SK-N-SH (cell line): ENCODE measurements around the gene BRINP2. TPM values are rescaled to one million over a fixed set of nuclear protein-coding genes. Genes with fewer than 3 reads are reported as not detected.

Source experiments
- CTCF ChIA-PET: fragments of 300-600, 350-600 bp; formaldehyde crosslinking; extraction: SDS; loops from one replicate; lab custom pipeline; 2021; lab: Yijun Ruan, JAX
- POLR2A ChIA-PET: fragments of 350-600 bp; sonication (Branson Sonifier 250); formaldehyde crosslinking; extraction: SDS; loops from one replicate; lab custom pipeline; 2020; ENCODE audit warnings: antibody characterized with exemption, inconsistent platforms; lab: Yijun Ruan, JAX
- DNase-seq: peaks from one replicate; pipeline ENCODE4 v3.0.0; 2012
- H2AFZ ChIP-seq: fragments of 200-600 bp; sonication (generic); 2 replicates; pipeline ENCODE4 v1.8.1; 2016; ENCODE audit warnings: antibody characterized with exemption, mild to moderate bottlenecking, low read depth
- H3F3A ChIP-seq: fragments of 200-600 bp; sonication (generic); replicated peaks from 2 replicates; pipeline ENCODE3; 2016; ENCODE audit warnings: antibody characterized with exemption, mild to moderate bottlenecking; ENCODE audit not compliant: insufficient read depth
- H3K27ac ChIP-seq, 2 experiments: fragments of 200-500 bp in 1 of 2; fragments of 200-600 bp in 1 of 2; sonication (Bioruptor generic) in 1 of 2; sonication (generic), shearing (Covaris generic) in 1 of 2; 2 replicates each; pipeline versions ENCODE4 v1.5.1 to v1.6.1; 2014 to 2016; ENCODE audit warnings: low read depth in 2 of 2, inconsistent platforms in 1 of 2, low read length in 1 of 2, mild to moderate bottlenecking in 1 of 2, mixed read lengths in 1 of 2
- H3K27me3 ChIP-seq: fragments of 200-600 bp; sonication (generic), shearing (Covaris generic); 2 replicates; pipeline ENCODE4 v1.6.1; 2016; ENCODE audit warnings: mixed run types; ENCODE audit not compliant: insufficient read depth
- H3K36me3 ChIP-seq, 2 experiments: fragments of 200-500 bp in 1 of 2; fragments of 200-600 bp in 1 of 2; sonication (Bioruptor generic) in 1 of 2; sonication (generic) in 1 of 2; replicated peaks in 1 of 2; 2 replicates each; pipeline versions ENCODE3 to v1.5.1; 2014 to 2016; ENCODE audit warnings: low read length in 1 of 2, mild to moderate bottlenecking in 1 of 2; ENCODE audit not compliant: insufficient read depth in 2 of 2, control insufficient read depth in 1 of 2
- H3K4me1 ChIP-seq, 2 experiments: fragments of 200-500 bp in 1 of 2; fragments of 200-600 bp in 1 of 2; sonication (Bioruptor generic) in 1 of 2; sonication (generic), shearing (Covaris generic) in 1 of 2; 2 replicates each; pipeline versions ENCODE4 v1.5.1 to v1.6.1; 2014 to 2016; ENCODE audit warnings: low read depth in 1 of 2, low read length in 1 of 2, mixed run types in 1 of 2; ENCODE audit not compliant: insufficient read depth in 2 of 2, control insufficient read depth in 1 of 2
- H3K4me2 ChIP-seq: fragments of 200-600 bp; sonication (generic), shearing (Covaris generic); 2 replicates; pipeline ENCODE4 v1.6.1; 2017; ENCODE audit warnings: mixed run types
- H3K4me3 ChIP-seq, 2 experiments: fragments of 200-500 bp in 1 of 2; fragments of 200-600 bp in 1 of 2; sonication (Bioruptor generic) in 1 of 2; sonication (generic), shearing (Covaris generic) in 1 of 2; 2 replicates each; pipeline versions ENCODE4 v1.5.1 to v1.8.1; 2014 to 2016; ENCODE audit warnings: low read depth in 2 of 2, inconsistent platforms in 1 of 2, low read length in 1 of 2, mild to moderate bottlenecking in 1 of 2, mixed read lengths in 1 of 2, moderate library complexity in 1 of 2
- H3K79me2 ChIP-seq: fragments of 200-600 bp; sonication (generic); 2 replicates; pipeline ENCODE4 v1.8.1; 2017; ENCODE audit warnings: mild to moderate bottlenecking; ENCODE audit not compliant: insufficient read depth
- H3K9ac ChIP-seq: fragments of 200-600 bp; sonication (generic); 2 replicates; pipeline ENCODE4 v1.6.1; 2017; ENCODE audit warnings: mixed run types
- H3K9me2 ChIP-seq: fragments of 200-600 bp; sonication (generic); 2 replicates; pipeline ENCODE4 v1.6.1; 2017; ENCODE audit warnings: mixed run types
- H3K9me3 ChIP-seq: fragments of 200-600 bp; sonication (generic); 2 replicates; pipeline ENCODE4 v1.6.1; 2017; ENCODE audit warnings: mixed run types, mild to moderate bottlenecking, moderate library complexity
- H4K20me1 ChIP-seq: fragments of 200-600 bp; sonication (generic); 2 replicates; pipeline ENCODE4 v1.6.1; 2017; ENCODE audit warnings: mild to moderate bottlenecking, mixed run types; ENCODE audit not compliant: insufficient read depth
- EZH2phosphoT487 ChIP-seq: fragments of 200-600 bp; sonication (generic); IDR thresholded peaks from 2 replicates; pipeline ENCODE4 v1.6.1; 2017; ENCODE audit warnings: low read depth, mixed run types, mild to moderate bottlenecking, antibody characterized with exemption, moderate library complexity, borderline replicate concordance
- FOXM1 ChIP-seq: IDR thresholded peaks from 2 replicates; pipeline ENCODE4 v1.4.0; 2012; ENCODE audit warnings: low read depth, mild to moderate bottlenecking
- GATA2 ChIP-seq: sonication (generic); formaldehyde crosslinking; IDR thresholded peaks from 2 replicates; pipeline ENCODE4 v1.5.0; 2020; ENCODE audit warnings: mild to moderate bottlenecking, missing genetic modification reagents
- JUND ChIP-seq: IDR thresholded peaks from 2 replicates; pipeline ENCODE4 v1.4.0; 2012
- NRF1 ChIP-seq: IDR thresholded peaks from 2 replicates; pipeline ENCODE4 v1.6.1; 2012; ENCODE audit warnings: low read depth, mild to moderate bottlenecking, low read length
- POLR2AphosphoS5 ChIP-seq: IDR thresholded peaks from 2 replicates; pipeline ENCODE4 v1.6.1; 2012; ENCODE audit warnings: low read depth, low read length
- RCOR1 ChIP-seq: fragments of 150-350 bp; IDR thresholded peaks from 2 replicates; pipeline ENCODE4 v1.6.1; 2017; ENCODE audit warnings: antibody characterized with exemption, low read length
- TAF1 ChIP-seq: IDR thresholded peaks from 2 replicates; pipeline ENCODE4 v1.6.1; 2012; ENCODE audit warnings: low read depth, mild to moderate bottlenecking, low read length, moderate library complexity, borderline replicate concordance
- TEAD4 ChIP-seq: IDR thresholded peaks from 2 replicates; pipeline ENCODE4 v1.4.0; 2012; ENCODE audit warnings: mild to moderate bottlenecking, borderline replicate concordance; ENCODE audit not compliant: insufficient read depth
- YY1 ChIP-seq: IDR thresholded peaks from 2 replicates; pipeline ENCODE4 v1.4.0; 2012; ENCODE audit warnings: low read depth, mild to moderate bottlenecking
- WGBS: methylation state at CpG from one replicate; pipeline ENCODE4 v1.1.6; 2017; ENCODE audit warnings: low lambda C conversion rate; 5-methylcytosine and 5-hydroxymethylcytosine counted together
- polyA plus RNA-seq, 3 experiments: library from polyadenylated mRNA; depleted of rRNA; stranded (reverse); fragments of >200 nt; gene quantifications; 2 replicates each; pipeline ENCODE4 v1.2.3, GENCODE V29; 2012
- TF ChIP-seq, protein P1 (sequence below): IDR thresholded peaks from 2 replicates; pipeline ENCODE4 v1.6.1; 2012; ENCODE audit warnings: mild to moderate bottlenecking, low read depth, low read length, moderate library complexity
- TF ChIP-seq, protein P2 (sequence below): IDR thresholded peaks from 2 replicates; pipeline ENCODE4 v1.4.0; 2012; ENCODE audit warnings: low read depth
- TF ChIP-seq, protein P3 (sequence below): fragments of 150-350 bp; IDR thresholded peaks from 2 replicates; pipeline ENCODE4 v1.6.1; 2017; ENCODE audit warnings: antibody characterized with exemption, low read length, low read depth, borderline replicate concordance
- TF ChIP-seq, protein P4 (sequence below): IDR thresholded peaks from 2 replicates; pipeline ENCODE4 v1.4.0; 2012; ENCODE audit warnings: low read depth, borderline replicate concordance
- TF ChIP-seq, protein P5 (sequence below): fragments of 150-350 bp; IDR thresholded peaks from 2 replicates; pipeline ENCODE4 v1.6.1; 2016; ENCODE audit warnings: mild to moderate bottlenecking, low read depth, low read length
- TF ChIP-seq, protein P6 (sequence below): IDR thresholded peaks from 2 replicates; pipeline ENCODE4 v1.4.0; 2012; ENCODE audit warnings: low read depth, borderline replicate concordance

BRINP2 gene
- polyA plus RNA-seq, 1 of the 3 experiments (the other 2 are of a cell fraction) = 0.12 TPM

DNA sequence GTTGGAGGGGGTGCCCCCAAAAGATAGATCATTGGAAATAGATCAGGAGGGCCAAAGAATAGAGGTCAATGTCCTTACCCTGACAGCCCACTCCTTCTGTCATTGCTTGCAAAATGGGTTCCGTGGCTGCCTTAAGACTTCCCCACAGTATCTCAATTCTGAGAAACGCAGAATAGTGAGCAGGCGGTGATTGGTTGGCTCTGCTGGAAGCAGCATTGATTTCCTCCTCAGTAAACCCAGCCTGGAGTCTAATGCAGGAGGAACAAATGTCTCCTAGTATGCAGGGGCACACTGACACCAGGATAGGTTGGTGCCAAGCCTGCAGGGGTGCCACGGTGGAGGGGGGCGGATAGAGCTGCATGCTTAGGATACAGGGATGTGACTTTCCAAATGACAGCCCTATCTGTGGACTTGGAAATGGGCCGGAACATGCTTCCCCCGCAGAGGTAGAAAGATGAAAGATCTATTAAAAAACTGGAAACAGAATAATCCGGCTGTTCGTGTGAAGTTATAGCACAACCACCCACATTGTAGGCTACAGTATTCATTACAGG, 76.9 kb downstream of the BRINP2 start:
- H3K9me2 ChIP-seq = no peaks in the 10 kb centered on the region
- 54% methylated on average over 9 of the region's 9 CpGs for WGBS
- DNase-seq = no peak
- ChIA-PET POLR2A (no interaction called here), CTCF (no interaction called here)
- H3F3A ChIP-seq = no peaks in the 10 kb centered on the region
- H3K27me3 ChIP-seq = no peaks in the 10 kb centered on the region
- H3K9ac ChIP-seq = no peak overlapping the region
- H3K9me3 ChIP-seq = no peaks in the 10 kb centered on the region
- no peak overlapping the region for H3K4me3 ChIP-seq
- H3K4me1 ChIP-seq = peaks cover 0 to 10% of the 10 kb centered on the region in 2 experiments; a peak in 1 of 4 replicates
- H3K79me2 ChIP-seq = no peaks in the 10 kb centered on the region
- H4K20me1 ChIP-seq = no peaks in the 10 kb centered on the region
- no peak overlapping the region for H3K4me2 ChIP-seq
- TF ChIP-seq JUND (no peak), YY1 (no peak), POLR2AphosphoS5 (no peak), NRF1 (no peak), FOXM1 (no peak), EZH2phosphoT487 (no peak), GATA2 (CRISPR knock-in tag) (no peak), TEAD4 (no peak), RCOR1 (no peak), TAF1 (no peak)
- TF ChIP-seq, protein P1, sequence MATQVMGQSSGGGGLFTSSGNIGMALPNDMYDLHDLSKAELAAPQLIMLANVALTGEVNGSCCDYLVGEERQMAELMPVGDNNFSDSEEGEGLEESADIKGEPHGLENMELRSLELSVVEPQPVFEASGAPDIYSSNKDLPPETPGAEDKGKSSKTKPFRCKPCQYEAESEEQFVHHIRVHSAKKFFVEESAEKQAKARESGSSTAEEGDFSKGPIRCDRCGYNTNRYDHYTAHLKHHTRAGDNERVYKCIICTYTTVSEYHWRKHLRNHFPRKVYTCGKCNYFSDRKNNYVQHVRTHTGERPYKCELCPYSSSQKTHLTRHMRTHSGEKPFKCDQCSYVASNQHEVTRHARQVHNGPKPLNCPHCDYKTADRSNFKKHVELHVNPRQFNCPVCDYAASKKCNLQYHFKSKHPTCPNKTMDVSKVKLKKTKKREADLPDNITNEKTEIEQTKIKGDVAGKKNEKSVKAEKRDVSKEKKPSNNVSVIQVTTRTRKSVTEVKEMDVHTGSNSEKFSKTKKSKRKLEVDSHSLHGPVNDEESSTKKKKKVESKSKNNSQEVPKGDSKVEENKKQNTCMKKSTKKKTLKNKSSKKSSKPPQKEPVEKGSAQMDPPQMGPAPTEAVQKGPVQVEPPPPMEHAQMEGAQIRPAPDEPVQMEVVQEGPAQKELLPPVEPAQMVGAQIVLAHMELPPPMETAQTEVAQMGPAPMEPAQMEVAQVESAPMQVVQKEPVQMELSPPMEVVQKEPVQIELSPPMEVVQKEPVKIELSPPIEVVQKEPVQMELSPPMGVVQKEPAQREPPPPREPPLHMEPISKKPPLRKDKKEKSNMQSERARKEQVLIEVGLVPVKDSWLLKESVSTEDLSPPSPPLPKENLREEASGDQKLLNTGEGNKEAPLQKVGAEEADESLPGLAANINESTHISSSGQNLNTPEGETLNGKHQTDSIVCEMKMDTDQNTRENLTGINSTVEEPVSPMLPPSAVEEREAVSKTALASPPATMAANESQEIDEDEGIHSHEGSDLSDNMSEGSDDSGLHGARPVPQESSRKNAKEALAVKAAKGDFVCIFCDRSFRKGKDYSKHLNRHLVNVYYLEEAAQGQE = no peak
- TF ChIP-seq, protein P2, sequence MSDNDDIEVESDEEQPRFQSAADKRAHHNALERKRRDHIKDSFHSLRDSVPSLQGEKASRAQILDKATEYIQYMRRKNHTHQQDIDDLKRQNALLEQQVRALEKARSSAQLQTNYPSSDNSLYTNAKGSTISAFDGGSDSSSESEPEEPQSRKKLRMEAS = no peak
- TF ChIP-seq, protein P3, sequence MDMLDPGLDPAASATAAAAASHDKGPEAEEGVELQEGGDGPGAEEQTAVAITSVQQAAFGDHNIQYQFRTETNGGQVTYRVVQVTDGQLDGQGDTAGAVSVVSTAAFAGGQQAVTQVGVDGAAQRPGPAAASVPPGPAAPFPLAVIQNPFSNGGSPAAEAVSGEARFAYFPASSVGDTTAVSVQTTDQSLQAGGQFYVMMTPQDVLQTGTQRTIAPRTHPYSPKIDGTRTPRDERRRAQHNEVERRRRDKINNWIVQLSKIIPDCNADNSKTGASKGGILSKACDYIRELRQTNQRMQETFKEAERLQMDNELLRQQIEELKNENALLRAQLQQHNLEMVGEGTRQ = no peak
- TF ChIP-seq, protein P4, sequence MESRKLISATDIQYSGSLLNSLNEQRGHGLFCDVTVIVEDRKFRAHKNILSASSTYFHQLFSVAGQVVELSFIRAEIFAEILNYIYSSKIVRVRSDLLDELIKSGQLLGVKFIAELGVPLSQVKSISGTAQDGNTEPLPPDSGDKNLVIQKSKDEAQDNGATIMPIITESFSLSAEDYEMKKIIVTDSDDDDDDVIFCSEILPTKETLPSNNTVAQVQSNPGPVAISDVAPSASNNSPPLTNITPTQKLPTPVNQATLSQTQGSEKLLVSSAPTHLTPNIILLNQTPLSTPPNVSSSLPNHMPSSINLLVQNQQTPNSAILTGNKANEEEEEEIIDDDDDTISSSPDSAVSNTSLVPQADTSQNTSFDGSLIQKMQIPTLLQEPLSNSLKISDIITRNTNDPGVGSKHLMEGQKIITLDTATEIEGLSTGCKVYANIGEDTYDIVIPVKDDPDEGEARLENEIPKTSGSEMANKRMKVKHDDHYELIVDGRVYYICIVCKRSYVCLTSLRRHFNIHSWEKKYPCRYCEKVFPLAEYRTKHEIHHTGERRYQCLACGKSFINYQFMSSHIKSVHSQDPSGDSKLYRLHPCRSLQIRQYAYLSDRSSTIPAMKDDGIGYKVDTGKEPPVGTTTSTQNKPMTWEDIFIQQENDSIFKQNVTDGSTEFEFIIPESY = no peak
- TF ChIP-seq, protein P5, sequence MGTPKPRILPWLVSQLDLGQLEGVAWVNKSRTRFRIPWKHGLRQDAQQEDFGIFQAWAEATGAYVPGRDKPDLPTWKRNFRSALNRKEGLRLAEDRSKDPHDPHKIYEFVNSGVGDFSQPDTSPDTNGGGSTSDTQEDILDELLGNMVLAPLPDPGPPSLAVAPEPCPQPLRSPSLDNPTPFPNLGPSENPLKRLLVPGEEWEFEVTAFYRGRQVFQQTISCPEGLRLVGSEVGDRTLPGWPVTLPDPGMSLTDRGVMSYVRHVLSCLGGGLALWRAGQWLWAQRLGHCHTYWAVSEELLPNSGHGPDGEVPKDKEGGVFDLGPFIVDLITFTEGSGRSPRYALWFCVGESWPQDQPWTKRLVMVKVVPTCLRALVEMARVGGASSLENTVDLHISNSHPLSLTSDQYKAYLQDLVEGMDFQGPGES = no peak
- TF ChIP-seq, protein P6, sequence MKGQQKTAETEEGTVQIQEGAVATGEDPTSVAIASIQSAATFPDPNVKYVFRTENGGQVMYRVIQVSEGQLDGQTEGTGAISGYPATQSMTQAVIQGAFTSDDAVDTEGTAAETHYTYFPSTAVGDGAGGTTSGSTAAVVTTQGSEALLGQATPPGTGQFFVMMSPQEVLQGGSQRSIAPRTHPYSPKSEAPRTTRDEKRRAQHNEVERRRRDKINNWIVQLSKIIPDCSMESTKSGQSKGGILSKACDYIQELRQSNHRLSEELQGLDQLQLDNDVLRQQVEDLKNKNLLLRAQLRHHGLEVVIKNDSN = no peak
- peaks cover 0 to 3% of the 10 kb centered on the region in 2 experiments for H3K36me3 ChIP-seq
- no peak overlapping the region for H2AFZ ChIP-seq
- no peak overlapping the region for H3K27ac ChIP-seq
